HepG2 (cell line): Measurements from ENCODE around the gene DPP7. TPM values are rescaled to one million over a fixed set of nuclear protein-coding genes. Genes with fewer than 3 reads are reported as not detected.

Experiments used
- ATAC-seq: fragments of 200-7000 bp; cut with Tn5 transposase; 3 replicates; pipeline ENCODE4 v1.9.1; 2020; ENCODE audit warnings: mild to moderate bottlenecking, moderate library complexity
- BruUV-seq: library from RNA; stranded (reverse); fragments of 400-500 nt; replicated peaks from 2 replicates; lab custom pipeline; 2021; lab: Mats Ljungman, UMichigan
- CTCF ChIA-PET: fragments of 300-600 bp; formaldehyde crosslinking; extraction: SDS; loops from one replicate; lab custom pipeline; 2021; ENCODE audit warnings: low total read pairs, inconsistent platforms, low intra/inter-chr PET ratio; lab: Yijun Ruan, JAX
- POLR2A ChIA-PET: fragments of 350-600 bp; sonication (Branson Sonifier 250); formaldehyde crosslinking; loops from one replicate; lab custom pipeline; 2020; ENCODE audit warnings: antibody characterized with exemption, inconsistent platforms; lab: Yijun Ruan, JAX
- DNase-seq: peaks from one replicate; pipeline ENCODE4 v3.0.0-alpha.2; 2015; ENCODE audit warnings: low spot score
- FAIRE-seq: peaks from 3 replicates; lab custom pipeline; 2011; peaks lifted over from hg19 to GRCh38; lab: Jason Lieb, UNC
- H2AFZ ChIP-seq: one replicate; pipeline ENCODE4 v1.6.1; 2011; ENCODE audit warnings: low read length, inconsistent platforms
- H3K27ac ChIP-seq: fragments of 300-600 bp; 3 replicates; pipeline ENCODE4 v1.8.0; 2011; ENCODE audit warnings: mixed run types, mild to moderate bottlenecking, mixed read lengths, low read length, inconsistent platforms; ENCODE audit not compliant: insufficient read depth; ENCODE audit errors: extremely low read length
- H3K27me3 ChIP-seq, 2 experiments: fragments of 200-600 bp in 1 of 2; 2 replicates in 1 of 2; 3 replicates in 1 of 2; pipeline versions ENCODE4 v1.6.0 to v1.8.0; 2011; ENCODE audit warnings: low read length in 2 of 2, mild to moderate bottlenecking in 2 of 2, moderate library complexity in 2 of 2, inconsistent platforms in 1 of 2; ENCODE audit not compliant: insufficient read depth in 2 of 2, control insufficient read depth in 1 of 2
- H3K36me3 ChIP-seq, 2 experiments: fragments of 200-600 bp in 1 of 2; replicated peaks in 1 of 2; 2 replicates in 1 of 2; 3 replicates in 1 of 2; pipeline versions ENCODE4 v1.5.1 to v1.8.0; 2011; ENCODE audit warnings: low read length in 2 of 2, inconsistent platforms in 1 of 2; ENCODE audit not compliant: insufficient read depth in 2 of 2, control insufficient read depth in 1 of 2
- H3K4me1 ChIP-seq: 2 replicates; pipeline ENCODE4 v1.5.1; 2012; ENCODE audit warnings: low read length, inconsistent platforms; ENCODE audit not compliant: insufficient read depth
- H3K4me2 ChIP-seq: 2 replicates; pipeline ENCODE4 v1.6.0; 2011; ENCODE audit warnings: low read depth, low read length, inconsistent platforms
- H3K4me3 ChIP-seq, 3 experiments: fragments of 200-600 bp in 1 of 3; sonication (generic), shearing (Covaris generic) in 1 of 3; replicated peaks in 1 of 3; 2 replicates each; pipeline ENCODE4 v1.5.1; 2011 to 2016; ENCODE audit warnings: low read length in 3 of 3, inconsistent platforms in 2 of 3, low read depth in 2 of 3, mild to moderate bottlenecking in 2 of 3, control low read depth in 1 of 3, mixed read lengths in 1 of 3; ENCODE audit not compliant: insufficient read depth in 1 of 3
- H3K79me2 ChIP-seq: one replicate; pipeline ENCODE4 v1.6.1; 2011; ENCODE audit warnings: low read length, inconsistent platforms; ENCODE audit not compliant: insufficient read depth
- H3K9ac ChIP-seq: 2 replicates; pipeline ENCODE4 v1.6.0; 2011; ENCODE audit warnings: mild to moderate bottlenecking, low read depth, low read length, inconsistent platforms; ENCODE audit not compliant: insufficient read depth
- H3K9me3 ChIP-seq: 2 replicates; pipeline ENCODE4 v1.5.1; 2012; ENCODE audit warnings: mild to moderate bottlenecking, low read length
- H4K20me1 ChIP-seq: 2 replicates; pipeline ENCODE4 v1.6.0; 2011; ENCODE audit warnings: inconsistent platforms, mild to moderate bottlenecking, low read length, moderate library complexity; ENCODE audit not compliant: insufficient read depth
- AGO2 ChIP-seq: fragments of 200-400 bp; formaldehyde crosslinking; optimal IDR thresholded peaks from 2 replicates; pipeline ENCODE3; 2017; ENCODE audit warnings: mild to moderate bottlenecking, low read depth, low read length, moderate library complexity
- CEBPG ChIP-seq: IDR thresholded peaks from 2 replicates; pipeline ENCODE4 v1.6.1; 2016
- HBP1 ChIP-seq: IDR thresholded peaks from 2 replicates; pipeline ENCODE4 v1.6.1; 2016; ENCODE audit warnings: low read depth, control low read depth
- KDM3A ChIP-seq: IDR thresholded peaks from 2 replicates; pipeline ENCODE4 v1.6.1; 2018; ENCODE audit warnings: low read depth, missing compliant biosample characterization
- MXD3 ChIP-seq: IDR thresholded peaks from 2 replicates; pipeline ENCODE4 v1.6.1; 2016; ENCODE audit warnings: mild to moderate bottlenecking, missing biosample characterization, missing genetic modification reagents
- NAIF1 ChIP-seq: sonication (generic); formaldehyde crosslinking; IDR thresholded peaks from 2 replicates; pipeline ENCODE4 v1.5.0; 2020; ENCODE audit warnings: mild to moderate bottlenecking, missing genetic modification reagents, borderline replicate concordance
- NFRKB ChIP-seq: fragments of 450-650 bp; IDR thresholded peaks from 2 replicates; pipeline ENCODE4 v1.6.1; 2017
- NR2F2 ChIP-seq: IDR thresholded peaks from 2 replicates; pipeline ENCODE4 v1.6.1; 2012; ENCODE audit warnings: low read depth, inconsistent platforms, borderline replicate concordance
- ZNF121 ChIP-seq: sonication (generic); formaldehyde crosslinking; IDR thresholded peaks from 2 replicates; pipeline ENCODE4 v1.5.0; 2020; ENCODE audit warnings: mild to moderate bottlenecking, missing genetic modification reagents
- ZNF549 ChIP-seq: sonication (generic); formaldehyde crosslinking; IDR thresholded peaks from 2 replicates; pipeline ENCODE4 v1.5.0; 2020; ENCODE audit warnings: missing genetic modification reagents
- ZNF619 ChIP-seq: sonication (generic); formaldehyde crosslinking; IDR thresholded peaks from 2 replicates; pipeline ENCODE4 v1.4.0; 2020; ENCODE audit warnings: mild to moderate bottlenecking, missing genetic modification reagents
- ZNF672 ChIP-seq: sonication (generic); formaldehyde crosslinking; IDR thresholded peaks from 2 replicates; pipeline ENCODE4 v1.8.1; 2022; ENCODE audit warnings: missing genetic modification reagents
- ZNF687 ChIP-seq: sonication (generic); formaldehyde crosslinking; IDR thresholded peaks from 2 replicates; pipeline ENCODE4 v1.5.1; 2020; ENCODE audit warnings: mild to moderate bottlenecking, missing genetic modification reagents, moderate library complexity
- WGBS: methylation state at CpG from one replicate; pipeline ENCODE4 v1.1.6; 2017; ENCODE audit warnings: low lambda C conversion rate; 5-methylcytosine and 5-hydroxymethylcytosine counted together
- in situ Hi-C: cut with HindIII; loops from 2 replicates; pipeline ENCODE4 v1.10.0; 2017; ENCODE audit warnings: low pct_unique_long_range_greater_than_20kb; ENCODE audit not compliant: extremely low pct_ligation_motif_present
- intact Hi-C: fragments of 100-400 bp; cut with micrococcal nuclease; formaldehyde crosslinking; loops from one replicate; pipeline ENCODE4 v1.10.0; 2022; ENCODE audit not compliant: unreplicated experiment
- polyA plus RNA-seq, 8 experiments: library from polyadenylated mRNA; depleted of rRNA in 3 of 8; stranded (reverse) in 7 of 8; unstranded in 1 of 8; fragments of >200 nt; fragmentation: Illumina TruSeq in 4 of 8; extraction: Trizol in 4 of 8; gene quantifications; 2 replicates each; pipeline versions ENCODE4 v1.2.1 to v1.2.3, GENCODE V29; 2011 to 2016; ENCODE audit warnings: low read depth in 4 of 8, missing spikeins in 1 of 8, mixed read lengths in 1 of 8; ENCODE audit not compliant: insufficient read depth in 1 of 8
- total RNA-seq, 5 experiments: library from RNA; depleted of rRNA; stranded (reverse); fragments of >200 nt; fragmentation: Illumina TruSeq; extraction: Trizol; gene quantifications; 2 replicates each; pipeline ENCODE4 v1.2.3, GENCODE V29; 2016; ENCODE audit warnings: low read depth in 1 of 5

Gene DPP7
- total and polyA plus RNA-seq, 2 of the 13 experiments (the other 11 are each of a cell fraction or from before 2014, with no cell fraction given), result 1.2 to 4.5 TPM

- in situ Hi-C loops (no loop called here), intact Hi-C loops (no loop called here)
- Histone ChIP-seq H3K4me3 (no peak overlapping the region), H2AFZ (no peak overlapping the region), H3K9me3 (no peaks in the 10 kb centered on the region), H3K4me2 (no peak overlapping the region), H3K27me3 (peaks cover 12 to 31% of the 10 kb centered on the region in 2 experiments), H3K27ac (no peak overlapping the region), H3K36me3 (no peaks in the 10 kb centered on the region), H4K20me1 (no peaks in the 10 kb centered on the region), H3K79me2 (peaks cover under 1% of the 10 kb centered on the region), H3K4me1 (no peaks in the 10 kb centered on the region), H3K9ac (no peak overlapping the region)
- ChIA-PET POLR2A (interaction anchor here (0.8 kb wide), 1 partner anchor 95 kb away, joined by 3 read pairs; no protein-coding TSS in a partner anchor), CTCF (no interaction called here)
- FAIRE-seq (no peak), DNase-seq (no peak), ATAC-seq (no peak)
- TF ChIP-seq ZNF619 (CRISPR knock-in tag) (no peak), ZNF121 (CRISPR knock-in tag) (peak; percentile 34; the same call in 1 of the 2 replicates)
- 22% methylated on average over 4 of the region's 4 CpGs for WGBS
- BruUV-seq, result no TSS peak
These were observed 19.7 kb upstream of the DPP7 start for GRCh38 chr9:137134191-137134590.

GRCh38 chr9:137130176-137130755 lies 15.7 kb upstream of the DPP7 start:
- Histone ChIP-seq H3K4me3 (peak overlapping the region; percentile 75 to 90 (median 85)), H3K36me3 (no peaks in the 10 kb centered on the region), H3K4me1 (peaks cover 24% of the 10 kb centered on the region), H3K27me3 (no peaks in the 10 kb centered on the region), H3K79me2 (peaks cover 19% of the 10 kb centered on the region), H4K20me1 (peaks cover 5% of the 10 kb centered on the region; the same call in 1 of the 2 replicates), H3K9ac (peak overlapping the region; percentile 80), H3K9me3 (no peaks in the 10 kb centered on the region), H2AFZ (no peak overlapping the region), H3K4me2 (peak overlapping the region; percentile 98), H3K27ac (peak overlapping the region; percentile 82)
- in situ Hi-C loops (no loop called here), intact Hi-C loops (no loop called here)
- no peak for FAIRE-seq
- CTCF ChIA-PET, result no interaction called here
- 24% methylated on average over 11 of the region's 58 CpGs for WGBS
- peak; percentile 46 for ATAC-seq
- BruUV-seq, result no TSS peak
- no peak for DNase-seq
- POLR2A ChIA-PET, result interaction anchor here (0.7 to 2.4 kb wide), 19 partner anchors 9 to 244 kb away, joined by 3 to 34 read pairs (median 6); partner anchors contain the start of genes ANAPC2, GRIN1, MAN1B1 and RNF208
- TF ChIP-seq ZNF549 (CRISPR knock-in tag) (no peak), NAIF1 (CRISPR knock-in tag) (no peak), AGO2 (peak; percentile 23), KDM3A (CRISPR knock-in tag) (no peak), ZNF672 (CRISPR knock-in tag) (no peak), NFRKB (no peak), NR2F2 (no peak), MXD3 (CRISPR knock-in tag) (no peak), CEBPG (CRISPR knock-in tag) (no peak), HBP1 (CRISPR knock-in tag) (no peak), ZNF687 (CRISPR knock-in tag) (peak; percentile 33; the same call in 1 of the 2 replicates)
